Cardiac fibroblast (primary cell): Measurements from ENCODE around the gene NXN.

Source experiments
- DNase-seq, 2 donors: peaks; one replicate each; pipeline versions ENCODE4 v3.0.0 to v3.0.0-alpha.2; 2010; ENCODE audit warnings: low read depth in 2 of 2
- H3K4me3 ChIP-seq, 2 donors: replicated peaks in 1 of 2; 1 replicate in 1 of 2; 2 replicates in 1 of 2; pipeline ENCODE4 v1.5.1; 2011; ENCODE audit warnings: low read depth in 2 of 2, low read length in 2 of 2, mild to moderate bottlenecking in 2 of 2, moderate library complexity in 1 of 2
- TF ChIP-seq, protein P1 (sequence below): IDR thresholded peaks from one replicate; pipeline ENCODE4 v1.5.1; 2011; ENCODE audit warnings: low read depth, mild to moderate bottlenecking, low read length, inconsistent platforms

NXN gene

DNA sequence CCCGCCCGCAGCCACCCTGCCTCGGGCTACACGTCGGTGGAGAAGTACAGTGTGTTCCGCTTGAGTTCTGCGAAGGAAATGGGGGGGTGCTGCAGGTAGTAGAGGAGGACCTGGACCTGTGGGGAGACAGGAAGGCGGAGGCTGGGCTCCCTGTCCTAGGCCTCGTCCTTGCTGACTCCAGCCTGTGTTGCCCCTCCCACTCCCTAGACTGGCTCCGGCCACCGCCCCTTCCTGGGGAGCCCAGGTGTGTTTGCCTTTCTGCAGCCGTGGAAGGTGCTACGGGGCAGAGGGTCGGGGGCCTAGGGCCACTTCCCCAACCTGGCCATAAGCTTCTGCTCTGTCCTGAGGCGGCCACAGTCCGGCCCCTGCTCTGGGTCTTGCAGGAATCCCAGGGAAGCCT lies 26.5 kb upstream of the NXN start:
- TF ChIP-seq, protein P1, sequence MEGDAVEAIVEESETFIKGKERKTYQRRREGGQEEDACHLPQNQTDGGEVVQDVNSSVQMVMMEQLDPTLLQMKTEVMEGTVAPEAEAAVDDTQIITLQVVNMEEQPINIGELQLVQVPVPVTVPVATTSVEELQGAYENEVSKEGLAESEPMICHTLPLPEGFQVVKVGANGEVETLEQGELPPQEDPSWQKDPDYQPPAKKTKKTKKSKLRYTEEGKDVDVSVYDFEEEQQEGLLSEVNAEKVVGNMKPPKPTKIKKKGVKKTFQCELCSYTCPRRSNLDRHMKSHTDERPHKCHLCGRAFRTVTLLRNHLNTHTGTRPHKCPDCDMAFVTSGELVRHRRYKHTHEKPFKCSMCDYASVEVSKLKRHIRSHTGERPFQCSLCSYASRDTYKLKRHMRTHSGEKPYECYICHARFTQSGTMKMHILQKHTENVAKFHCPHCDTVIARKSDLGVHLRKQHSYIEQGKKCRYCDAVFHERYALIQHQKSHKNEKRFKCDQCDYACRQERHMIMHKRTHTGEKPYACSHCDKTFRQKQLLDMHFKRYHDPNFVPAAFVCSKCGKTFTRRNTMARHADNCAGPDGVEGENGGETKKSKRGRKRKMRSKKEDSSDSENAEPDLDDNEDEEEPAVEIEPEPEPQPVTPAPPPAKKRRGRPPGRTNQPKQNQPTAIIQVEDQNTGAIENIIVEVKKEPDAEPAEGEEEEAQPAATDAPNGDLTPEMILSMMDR, result no peak
- no peak for DNase-seq
- no peak overlapping the region for H3K4me3 ChIP-seq

DNA sequence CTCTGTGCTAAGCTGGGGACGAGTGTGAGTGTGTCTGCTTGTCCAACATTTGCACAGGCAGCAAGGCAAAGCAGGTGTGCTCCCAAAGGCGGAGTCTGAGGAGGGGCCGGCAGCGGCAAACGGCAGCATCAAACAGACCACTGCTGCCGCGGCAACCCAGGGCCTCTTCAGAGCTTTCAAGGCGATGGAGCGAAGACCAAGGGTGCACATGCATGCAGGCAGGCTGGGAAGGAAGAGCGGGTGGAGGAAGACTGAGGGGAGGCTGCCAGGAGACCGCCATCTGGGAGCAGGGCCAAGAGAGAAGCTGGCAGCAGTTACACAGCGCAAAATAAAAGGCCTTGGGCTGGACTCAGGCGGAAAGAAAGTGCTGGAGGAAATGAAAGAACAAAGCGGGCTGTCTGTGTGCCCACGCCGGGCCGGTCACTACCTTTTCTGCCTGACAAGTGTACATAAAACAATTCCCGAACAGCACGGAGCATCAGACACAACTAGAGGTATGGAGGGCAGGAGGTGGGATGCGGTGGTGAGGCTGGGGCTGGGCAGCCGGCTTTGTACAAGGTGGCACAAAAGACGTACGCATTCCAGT lies 25.9 kb upstream of the NXN start:
- no peak overlapping the region for H3K4me3 ChIP-seq
- TF ChIP-seq, protein P1, result no peak
- peak; percentile 22 to 83 for DNase-seq

DNA sequence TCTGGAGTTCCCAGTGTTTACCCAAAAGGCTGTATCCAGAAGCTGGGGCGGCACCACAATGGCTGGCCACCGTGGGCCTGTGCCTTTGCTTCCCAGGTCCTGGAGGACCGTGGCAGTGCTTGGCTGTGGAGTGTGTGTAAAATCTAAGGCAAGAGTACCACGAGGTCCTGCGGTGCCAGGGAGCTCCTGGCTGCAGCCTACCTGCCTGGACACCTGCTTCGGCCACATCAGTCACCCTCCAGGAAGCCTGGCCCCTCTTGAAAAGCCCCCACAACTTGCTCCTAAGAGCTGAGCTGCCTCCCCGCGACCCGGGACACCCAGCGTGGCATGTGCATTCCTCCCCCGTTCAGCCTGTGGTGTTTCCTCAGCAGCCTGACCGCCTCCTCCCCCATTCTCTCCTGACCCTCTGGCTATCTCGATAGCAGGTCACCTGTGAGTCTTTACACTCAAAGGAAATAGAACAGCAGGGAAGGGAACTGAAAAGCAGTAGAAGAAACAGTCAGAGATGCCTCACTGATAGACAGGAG lies 25.3 kb upstream of the NXN start:
- H3K4me3 ChIP-seq, result no peak overlapping the region
- no peak for DNase-seq
- TF ChIP-seq, protein P1, result no peak

DNA sequence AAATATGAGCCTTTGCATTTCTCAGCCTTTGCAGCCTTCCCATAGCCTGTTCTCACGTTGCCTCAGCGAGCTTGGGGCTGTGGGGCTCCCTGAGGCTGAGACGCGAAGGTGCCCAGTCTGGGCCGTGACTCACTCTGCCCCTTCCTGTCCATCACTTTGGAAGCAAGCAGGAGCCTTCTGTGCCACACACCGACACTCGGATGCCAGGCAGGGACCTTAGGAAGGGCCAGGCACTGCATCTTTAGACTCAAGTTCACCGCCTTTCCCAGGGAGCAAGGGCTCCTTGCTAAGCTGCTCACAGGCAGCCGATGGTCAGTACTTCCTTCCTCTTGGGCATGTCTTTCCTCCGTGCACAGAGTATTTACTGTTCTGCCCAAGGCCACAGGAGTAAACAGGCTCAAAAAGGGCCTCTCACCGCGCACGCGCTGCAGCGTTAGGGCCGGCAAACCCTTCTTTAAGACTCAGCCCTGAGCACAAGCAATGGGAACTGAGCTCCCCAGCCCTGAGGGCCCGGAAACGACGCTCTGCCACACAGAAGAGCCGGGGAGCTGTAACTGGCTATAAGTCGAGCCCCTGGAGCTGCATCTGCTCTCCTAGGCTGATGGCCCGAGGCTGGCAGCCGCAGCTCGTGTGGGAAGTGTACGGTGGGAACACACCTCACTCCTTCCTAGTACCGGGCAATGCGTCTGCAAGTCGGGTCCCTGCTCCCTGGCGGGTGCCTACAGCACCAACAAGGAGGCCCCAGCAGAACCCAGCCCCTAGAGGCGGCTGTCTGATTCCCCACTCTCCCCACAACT lies 24.6 kb upstream of the NXN start:
- no peak for DNase-seq

DNA sequence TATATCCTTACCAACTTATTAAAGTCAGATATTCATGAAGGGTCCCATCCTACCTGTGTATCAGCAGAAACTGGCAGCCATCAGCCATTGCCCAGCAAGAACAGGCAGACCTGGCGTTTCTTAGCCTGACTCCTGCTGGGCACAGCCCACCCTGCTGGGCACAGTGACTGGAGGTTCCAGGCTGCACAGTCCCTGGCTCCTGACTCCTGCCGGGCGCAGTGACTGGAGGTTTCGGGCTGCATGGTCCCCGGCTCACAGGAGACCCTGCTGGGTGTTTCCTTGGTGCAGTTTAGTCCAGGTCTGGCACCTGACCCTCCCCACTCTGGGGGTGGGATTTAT lies 24.0 kb upstream of the NXN start:
- no peak overlapping the region for H3K4me3 ChIP-seq
- TF ChIP-seq, protein P1, result no peak

More for the DNA sequence above, 24.6 kb upstream of the NXN start:
- H3K4me3 ChIP-seq, result no peak overlapping the region
- TF ChIP-seq, protein P1, result no peak

DNA sequence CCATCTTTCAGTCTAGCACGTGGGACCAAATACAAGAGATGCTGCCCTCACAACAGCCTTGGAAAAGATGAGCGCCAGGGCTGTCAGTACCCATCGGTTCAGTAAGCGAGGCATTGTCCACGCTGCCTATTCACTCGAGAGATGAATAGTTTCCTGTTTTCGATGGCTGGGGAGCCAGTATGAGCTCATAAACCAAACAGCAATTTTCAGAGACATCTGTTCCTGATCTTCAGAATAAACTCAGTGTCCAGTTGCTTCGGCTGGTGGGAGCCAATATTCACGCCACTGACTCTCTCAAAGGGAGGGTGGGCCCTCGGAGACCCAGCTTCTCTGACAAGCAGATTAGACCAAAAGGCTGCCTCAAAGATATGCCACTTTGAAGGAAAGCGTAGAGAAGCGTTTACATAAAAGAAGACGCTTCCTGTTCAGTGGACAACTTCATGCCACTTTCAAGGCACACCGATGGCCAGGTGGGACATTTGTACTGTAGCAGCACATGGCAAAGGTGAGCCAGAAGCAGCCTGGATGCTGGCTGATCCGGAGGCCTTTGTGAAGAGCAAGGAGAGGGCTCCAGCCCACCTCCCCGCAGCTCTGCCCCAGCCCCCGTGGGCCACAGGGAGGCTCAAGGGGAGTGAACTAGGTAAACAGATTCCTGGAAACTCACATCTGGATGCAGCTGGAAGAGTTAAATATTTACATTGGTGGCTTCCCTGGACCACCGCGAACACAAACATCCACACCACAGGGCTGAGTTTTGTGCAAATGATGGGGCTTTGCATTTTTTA lies 23.4 kb upstream of the NXN start:
- TF ChIP-seq, protein P1, result no peak
- H3K4me3 ChIP-seq, result no peak overlapping the region
- DNase-seq, result peak; percentile 48 to 84

More for the DNA sequence above, 24.0 kb upstream of the NXN start:
- no peak for DNase-seq
